Mesenteric fat pad (tissue), 1 donor: ENCODE measurements around the gene TTLL8. TPM values are rescaled to one million over a fixed set of nuclear protein-coding genes. Genes with fewer than 3 reads are reported as not detected.
A peak's percentile ranks its signal among the peaks of the same experiment; 100 is the strongest.

ENCODE experiments used
- DNase-seq: peaks from one replicate; pipeline ENCODE4 v3.0.0-alpha.2; 2020; ENCODE audit warnings: low spot score
- total RNA-seq: library from RNA; stranded (reverse); fragmentation: NEBNext Ultra II Directional; extraction: Animal tissue kit (Norgen Biotek cat#: 25700); gene quantifications from one replicate; pipeline ENCODE4 v1.2.1, GENCODE V29; 2021
- donor health status: DM: yes; HTN: yes; CAD: no.

TTLL8 gene
- total RNA-seq, 1 donor from 2014 or later = not detected

GRCh38 chr22:50083462-50084079, 25.5 kb upstream of the TTLL8 start:
- DNase-seq = no peak

- no peak for DNase-seq
Observed at GRCh38 chr22:50082961-50083461, 24.9 kb upstream of the TTLL8 start.

DNA sequence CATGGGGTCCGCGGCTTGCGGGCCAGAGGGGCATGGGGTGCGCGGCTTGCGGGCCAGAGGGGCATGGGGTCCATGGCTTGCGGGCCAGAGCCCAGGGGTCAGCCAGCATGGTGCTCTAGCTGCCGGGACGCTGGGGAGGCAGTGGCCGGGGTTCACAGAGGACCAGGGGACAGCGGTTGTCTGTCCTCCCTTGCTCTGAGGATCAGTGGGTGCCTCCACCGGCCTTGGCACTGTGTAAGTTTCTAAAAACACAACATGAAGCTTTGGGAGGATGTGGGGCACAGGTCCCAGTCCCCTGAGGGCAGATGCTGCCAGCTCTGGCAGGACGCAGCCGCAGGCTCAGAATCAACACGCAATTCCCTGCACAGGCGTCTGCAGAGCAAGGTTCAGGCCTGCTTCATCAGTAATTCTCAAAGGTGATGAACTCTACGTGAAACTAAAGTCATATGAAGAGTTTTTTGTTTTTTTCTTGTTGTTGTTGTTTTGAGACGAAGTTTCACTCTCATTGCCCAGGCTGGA, 24.2 kb upstream of the TTLL8 start:
- DNase-seq = no peak

- no peak for DNase-seq
Observed at GRCh38 chr22:50081426-50082196, 23.5 kb upstream of the TTLL8 start.

DNA sequence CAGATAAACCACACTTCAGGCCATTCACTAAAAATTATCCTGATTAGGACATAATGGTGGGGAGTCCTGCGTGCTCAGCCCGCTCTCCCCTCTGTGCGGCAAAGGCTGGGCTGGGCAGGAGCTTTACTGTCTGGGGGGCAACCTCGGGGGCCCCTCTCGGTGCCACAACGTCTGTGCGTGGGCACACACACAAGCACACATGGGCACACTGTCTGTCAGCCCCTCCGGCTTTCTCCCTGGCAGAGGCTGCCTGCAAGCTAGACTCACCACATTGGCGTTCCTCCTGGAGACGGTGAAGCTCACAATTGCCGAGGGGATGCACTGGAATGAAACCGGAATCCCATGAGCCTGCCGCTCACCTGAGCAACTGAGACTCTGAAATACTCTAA, 22.0 kb upstream of the TTLL8 start:
- peak; percentile 87 for DNase-seq

DNA sequence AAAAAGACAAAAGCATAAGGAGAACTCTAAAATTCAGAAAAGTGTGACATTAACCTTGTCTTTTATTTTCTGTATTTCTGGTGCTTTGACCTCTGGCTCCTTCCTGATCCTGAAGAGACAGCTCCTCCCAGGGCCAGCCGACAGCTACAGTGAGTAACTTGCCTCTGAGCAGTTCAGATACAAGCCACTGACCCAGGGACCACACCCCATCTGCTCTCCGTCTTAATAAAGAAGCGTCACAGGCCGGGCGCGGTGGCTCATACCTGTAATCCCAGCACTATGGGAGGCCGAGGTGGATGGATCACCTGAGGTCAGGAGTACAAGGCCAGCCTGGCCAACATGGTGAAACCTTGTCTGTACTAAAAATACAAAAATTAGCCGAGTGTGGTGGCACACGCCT, 20.7 kb upstream of the TTLL8 start:
- DNase-seq = no peak

- DNase-seq = no peak
Observed at GRCh38 chr22:50078246-50078645, 20.1 kb upstream of the TTLL8 start.

GRCh38 chr22:50076646-50077535, 18.8 kb upstream of the TTLL8 start:
- DNase-seq = peak; percentile 84

- DNase-seq = no peak
Observed at GRCh38 chr22:50074551-50075530, 16.7 kb upstream of the TTLL8 start.

DNA sequence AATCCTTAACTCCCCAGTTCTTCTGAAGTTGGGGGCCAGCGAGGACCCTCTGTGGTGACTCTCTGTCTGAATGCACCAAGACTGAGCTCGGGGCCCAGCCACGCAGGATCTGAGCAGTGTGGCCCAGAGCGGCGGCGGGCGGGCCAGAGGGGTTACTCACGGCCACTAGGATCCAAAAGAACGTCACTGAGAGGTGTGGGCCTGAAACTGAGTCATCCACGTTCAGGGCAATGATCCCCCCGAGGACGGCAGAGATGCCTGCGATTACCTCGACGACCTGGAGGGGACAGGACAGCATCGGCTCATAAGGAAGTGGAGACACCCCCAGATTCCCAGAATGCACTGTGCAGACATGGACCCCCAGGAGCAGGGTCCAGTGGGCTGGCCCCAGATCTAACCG, 16.0 kb upstream of the TTLL8 start:
- DNase-seq = no peak

DNA sequence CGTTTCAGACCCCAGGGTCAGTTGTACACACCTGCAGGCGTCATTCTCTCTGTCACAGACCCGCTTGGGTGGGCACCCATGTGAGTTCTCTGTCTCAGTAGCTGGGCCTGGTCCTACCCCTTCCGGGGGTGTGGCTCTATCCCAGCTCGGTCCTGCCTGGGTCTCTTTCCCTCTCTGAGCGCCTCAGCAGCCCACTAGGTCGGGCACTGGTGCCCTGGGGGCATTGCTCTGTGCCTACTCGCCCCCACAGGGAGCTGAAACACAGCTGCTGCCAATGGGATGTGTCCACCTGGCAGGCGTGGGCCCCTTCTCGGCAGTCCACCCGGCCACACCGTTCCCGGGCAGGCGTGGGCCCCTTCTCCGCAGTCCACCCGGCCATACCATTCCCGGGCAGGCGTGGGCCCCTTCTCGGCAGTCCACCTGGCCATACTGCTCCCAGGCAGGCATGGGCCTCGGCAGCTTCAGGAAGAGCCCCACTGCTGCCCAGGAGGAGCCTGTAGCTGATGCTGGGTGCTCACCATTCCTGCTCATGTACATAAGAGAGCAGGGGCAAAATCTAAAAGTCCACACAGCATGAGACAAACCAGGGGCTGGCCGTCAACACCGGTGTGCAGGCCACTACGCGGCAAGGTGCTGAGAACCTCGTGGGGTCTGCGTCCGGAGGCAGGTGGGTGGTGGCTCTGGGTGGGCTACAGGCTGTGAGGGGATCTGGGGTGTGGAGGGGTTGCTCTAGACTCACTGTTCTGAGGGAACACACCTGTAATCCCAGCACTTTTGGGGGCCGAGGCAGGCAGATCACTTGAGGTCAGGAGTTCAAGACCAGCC, 14.8 kb upstream of the TTLL8 start:
- DNase-seq = no peak

DNA sequence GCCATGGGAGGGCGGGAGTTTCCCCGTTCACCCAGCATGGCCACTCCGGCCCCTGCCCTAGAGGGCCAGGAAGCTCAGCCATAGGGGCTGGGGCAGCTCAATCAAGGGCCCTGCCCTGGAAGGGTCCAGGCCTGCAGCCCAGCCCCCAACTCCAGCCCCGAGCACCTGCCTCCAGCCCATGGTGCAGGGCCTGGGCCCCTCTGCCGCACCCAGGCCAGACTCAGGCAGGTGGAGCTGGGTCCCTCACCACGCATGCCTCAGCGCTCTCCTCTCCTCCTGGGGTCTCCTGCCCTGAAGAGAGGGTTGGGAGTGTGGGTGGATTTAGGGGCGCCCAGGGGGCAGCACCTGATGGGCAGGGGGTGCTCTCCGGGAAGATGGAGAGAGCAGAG, 14.1 kb upstream of the TTLL8 start:
- no peak for DNase-seq

- DNase-seq = no peak
Observed at GRCh38 chr22:50071432-50072166, 13.5 kb upstream of the TTLL8 start.

DNA sequence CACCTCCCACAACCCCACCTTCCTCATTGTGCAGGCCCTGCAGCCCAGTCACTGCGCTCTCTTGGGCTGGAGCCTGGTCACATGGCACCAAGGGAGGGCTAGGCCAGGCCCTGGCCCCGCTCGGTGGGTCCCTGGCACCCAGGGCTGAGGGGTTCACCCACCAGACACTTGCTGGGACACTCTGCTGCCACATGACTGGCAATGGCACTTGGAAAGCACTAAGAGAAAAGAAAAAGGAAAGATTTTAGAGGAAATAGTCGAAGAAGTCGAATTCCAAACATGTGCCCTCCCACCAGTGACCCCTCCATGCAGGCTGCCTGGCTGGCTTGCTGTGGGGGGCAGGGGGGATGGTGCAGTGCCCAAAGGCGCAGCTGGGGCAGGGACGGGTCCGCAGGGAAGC, 12.3 kb upstream of the TTLL8 start:
- no peak for DNase-seq

GRCh38 chr22:50068096-50068495, 10.0 kb upstream of the TTLL8 start:
- DNase-seq = no peak

DNA sequence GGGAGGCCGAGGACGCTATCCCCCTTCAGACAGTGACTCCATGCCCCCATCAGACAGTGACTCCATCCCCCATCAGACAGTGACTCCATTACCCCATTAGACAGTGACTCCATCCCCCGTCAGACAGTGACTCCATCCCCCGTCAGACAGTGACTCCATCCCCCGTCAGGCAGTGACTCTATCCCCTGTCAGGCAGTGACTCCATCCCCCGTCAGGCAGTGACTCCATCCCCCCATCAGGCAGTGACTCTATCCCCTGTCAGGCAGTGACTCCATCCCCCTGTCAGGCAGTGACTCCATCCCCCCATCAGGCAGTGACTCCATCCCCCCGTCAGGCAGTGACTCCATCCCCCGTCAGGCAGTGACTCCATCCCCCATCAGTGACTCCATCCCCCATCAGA, 9.1 kb upstream of the TTLL8 start:
- no peak for DNase-seq

GRCh38 chr22:50064453-50064852, 6.4 kb upstream of the TTLL8 start:
- DNase-seq = no peak

- DNase-seq = no peak
Observed at GRCh38 chr22:50063589-50064393, 5.7 kb upstream of the TTLL8 start.
